ENCODE measurements around the gene PDK2.

Gene PDK2

GRCh38 chr17:50075446-50076032, 19.6 kb upstream of the PDK2 start:
- no peak for DNase-seq
- intact Hi-C loops (cut with DNase I) = no loop called here

DNA sequence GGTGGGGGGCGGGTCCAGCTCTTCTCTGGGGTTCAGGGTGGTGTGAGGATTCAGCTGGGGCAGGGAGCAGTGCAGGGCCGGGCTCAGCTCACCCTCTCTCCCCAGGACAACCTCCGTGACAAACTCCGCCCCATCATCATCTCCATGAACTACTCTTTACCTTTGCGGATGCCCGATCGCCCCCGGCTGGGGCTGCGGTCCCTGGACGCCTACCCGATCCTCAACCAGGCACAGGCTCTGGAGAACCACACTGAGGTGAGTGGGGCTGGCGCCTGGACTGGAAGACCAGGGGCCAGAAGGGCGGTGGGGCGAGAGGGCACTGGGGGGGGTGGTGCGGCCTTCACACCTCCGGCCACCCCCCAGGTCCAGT, 18.9 kb upstream of the PDK2 start:
- DNase-seq = no peak
- intact Hi-C loops (cut with DNase I) = no loop called here

DNA sequence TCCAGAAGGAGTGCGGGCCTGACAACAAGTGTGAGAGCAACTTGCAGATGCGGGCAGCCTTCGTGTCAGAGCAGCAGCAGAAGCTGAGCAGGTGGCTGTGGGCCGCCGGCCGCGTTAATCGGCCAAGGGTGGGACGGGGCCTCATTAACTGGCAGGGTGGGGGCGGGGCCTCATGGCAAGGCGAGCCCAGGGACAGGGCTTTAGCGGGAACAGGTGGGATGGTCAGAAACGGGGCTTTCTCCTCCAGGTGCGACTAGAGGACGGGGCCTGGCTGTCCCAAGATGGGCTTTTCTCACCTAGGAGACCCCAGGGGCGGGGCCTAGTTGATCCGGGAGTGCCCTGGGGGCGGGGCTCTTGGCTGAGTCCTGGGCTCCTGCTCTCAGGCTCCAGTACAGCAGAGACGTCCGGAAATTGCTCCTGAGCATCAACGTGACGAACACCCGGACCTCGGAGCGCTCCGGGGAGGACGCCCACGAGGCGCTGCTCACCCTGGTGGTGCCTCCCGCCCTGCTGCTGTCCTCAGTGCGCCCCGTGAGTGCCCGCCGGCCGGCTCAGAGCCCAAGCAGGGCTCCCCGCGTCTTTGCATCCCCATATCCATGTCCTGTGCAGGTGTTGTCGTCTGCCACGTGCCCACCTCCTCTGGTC, 18.4 kb upstream of the PDK2 start:
- intact Hi-C loops (cut with DNase I) = no loop called here

DNA sequence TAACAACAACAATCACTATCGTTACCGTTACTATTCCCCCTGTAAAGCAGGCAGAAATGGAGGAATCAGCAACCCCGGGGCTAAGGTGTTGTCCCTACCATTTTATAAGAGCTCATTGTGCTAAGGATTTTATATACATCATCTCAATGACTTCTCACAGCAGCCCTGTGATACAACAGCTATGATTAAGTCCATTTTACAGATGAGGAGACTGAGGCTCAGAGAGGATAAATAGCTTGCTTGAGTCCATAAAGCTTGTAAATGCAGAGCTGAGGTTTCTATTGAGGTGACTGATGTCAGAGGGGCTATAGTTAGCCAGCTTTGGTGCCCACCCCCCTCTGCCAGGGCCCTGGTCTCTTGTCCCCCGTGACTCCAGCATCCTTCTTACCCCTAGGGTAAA, 16.7 kb upstream of the PDK2 start:
- intact Hi-C loops (cut with DNase I) = no loop called here
- no peak for DNase-seq

More for the DNA sequence above, 18.4 kb upstream of the PDK2 start:
- no peak for DNase-seq

GRCh38 chr17:50079334-50080095, 15.6 kb upstream of the PDK2 start:
- no peak for DNase-seq
- intact Hi-C loops (cut with DNase I) = no loop called here

DNA sequence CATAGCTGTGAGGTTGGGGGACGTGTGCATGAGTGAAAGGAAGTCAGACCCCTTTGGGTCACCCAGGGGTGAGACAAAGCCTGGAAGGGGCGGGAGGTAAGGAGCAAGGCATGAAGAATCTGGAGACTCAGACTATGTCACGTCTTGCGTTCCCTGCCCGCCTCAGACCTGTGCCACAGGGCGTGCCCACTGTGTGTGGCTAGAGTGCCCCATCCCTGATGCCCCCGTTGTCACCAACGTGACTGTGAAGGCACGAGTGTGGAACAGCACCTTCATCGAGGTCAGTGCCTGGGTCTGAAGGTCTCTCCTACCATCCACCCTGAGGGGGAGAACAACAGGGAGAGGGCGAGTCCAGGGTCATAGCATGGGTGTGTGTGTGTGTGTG, 15.1 kb upstream of the PDK2 start:
- intact Hi-C loops (cut with DNase I) = no loop called here
- no peak for DNase-seq

DNA sequence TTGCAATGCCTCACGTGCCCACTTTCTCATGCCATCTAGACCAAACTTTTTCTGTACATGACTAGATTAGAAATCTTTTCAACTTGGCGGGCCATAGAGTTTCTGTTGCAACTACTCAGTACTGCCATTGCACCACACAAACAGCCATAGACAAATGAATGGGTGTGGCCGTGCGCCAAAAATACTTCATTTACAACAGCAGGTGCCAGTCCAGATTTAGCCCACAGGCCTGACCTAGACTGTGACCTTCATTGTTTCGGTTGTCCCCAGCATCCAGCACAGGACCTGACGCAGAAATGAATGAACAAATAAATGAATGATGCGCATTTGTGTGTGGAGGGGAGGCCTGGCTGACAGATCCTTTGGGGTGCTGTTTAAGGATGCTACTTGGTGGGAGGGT, 14.3 kb upstream of the PDK2 start:
- DNase-seq = no peak
- intact Hi-C loops (cut with DNase I) = no loop called here

DNA sequence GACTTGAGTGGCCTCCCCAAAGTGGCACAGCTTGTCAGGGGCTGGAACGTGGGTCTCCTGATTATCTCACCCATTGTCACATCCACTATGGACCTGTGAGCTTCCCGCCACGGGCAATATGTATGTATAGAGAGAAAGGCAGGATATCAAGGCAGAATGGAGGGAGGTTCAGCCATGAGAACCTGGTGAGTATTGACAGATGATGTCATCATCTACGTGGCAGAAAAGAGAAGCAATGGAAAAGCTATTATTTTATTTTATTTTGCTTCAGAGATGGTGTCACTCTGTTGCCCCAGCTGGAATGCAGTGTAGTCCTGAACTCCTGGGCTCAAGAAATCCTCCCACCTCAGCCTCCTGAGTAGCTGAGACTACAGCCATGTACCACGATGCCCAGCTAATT, 13.4 kb upstream of the PDK2 start:
- no peak for DNase-seq
- intact Hi-C loops (cut with DNase I) = no loop called here

GRCh38 chr17:50087246-50087911, 7.8 kb upstream of the PDK2 start:
- peak in 37 of 42 donors; percentile 32 to 83 (median 63) for DNase-seq
- intact Hi-C loops (cut with DNase I) = loop anchor here (5.0 kb wide), 1 partner anchor 60 kb away; no protein-coding TSS in a partner anchor

GRCh38 chr17:50087912-50088405, 7.2 kb upstream of the PDK2 start:
- intact Hi-C loops (cut with DNase I) = loop anchor here (5.0 kb wide), 1 partner anchor 61 kb away; no protein-coding TSS in a partner anchor
- DNase-seq = no peak

DNA sequence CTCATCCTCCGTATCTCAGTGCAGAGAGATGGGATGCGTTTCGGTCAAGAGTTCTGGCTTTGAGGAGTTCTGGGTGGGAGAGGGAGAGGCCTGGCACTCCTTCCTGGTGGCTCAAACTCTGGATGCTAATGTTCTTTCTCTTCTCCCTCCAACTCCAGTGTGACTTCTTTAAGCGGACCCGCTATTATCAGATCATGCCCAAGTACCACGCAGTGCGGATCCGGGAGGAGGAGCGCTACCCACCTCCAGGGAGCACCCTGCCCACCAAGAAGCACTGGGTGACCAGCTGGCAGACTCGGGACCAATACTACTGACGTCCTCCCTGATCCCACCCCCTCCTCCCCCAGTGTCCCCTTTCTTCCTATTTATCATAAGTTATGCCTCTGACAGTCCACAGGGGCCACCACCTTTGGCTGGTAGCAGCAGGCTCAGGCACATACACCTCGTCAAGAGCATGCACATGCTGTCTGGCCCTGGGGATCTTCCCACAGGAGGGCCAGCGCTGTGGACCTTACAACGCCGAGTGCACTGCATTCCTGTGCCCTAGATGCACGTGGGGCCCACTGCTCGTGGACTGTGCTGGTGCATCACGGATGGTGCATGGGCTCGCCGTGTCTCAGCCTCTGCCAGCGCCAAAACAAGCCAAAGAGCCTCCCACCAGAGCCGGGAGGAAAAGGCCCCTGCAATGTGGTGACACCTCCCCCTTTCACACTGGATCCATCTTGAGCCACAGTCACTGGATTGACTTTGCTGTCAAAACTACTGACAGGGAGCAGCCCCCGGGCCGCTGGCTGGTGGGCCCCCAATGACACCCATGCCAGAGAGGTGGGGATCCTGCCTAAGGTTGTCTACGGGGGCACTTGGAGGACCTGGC, 6.0 kb upstream of the PDK2 start:
- DNase-seq = no peak
- intact Hi-C loops (cut with DNase I) = loop anchor here (5.0 kb wide), 1 partner anchor 62 kb away; no protein-coding TSS in a partner anchor

GRCh38 chr17:50090071-50090470, 5.1 kb upstream of the PDK2 start:
- intact Hi-C loops (cut with DNase I) = no loop called here

GRCh38 chr17:50090971-50091917, 3.9 kb upstream of the PDK2 start:
- intact Hi-C loops (cut with DNase I) = no loop called here
- DNase-seq = no peak

More at GRCh38 chr17:50090071-50090470, 5.1 kb upstream of the PDK2 start:
- DNase-seq = no peak

DNA sequence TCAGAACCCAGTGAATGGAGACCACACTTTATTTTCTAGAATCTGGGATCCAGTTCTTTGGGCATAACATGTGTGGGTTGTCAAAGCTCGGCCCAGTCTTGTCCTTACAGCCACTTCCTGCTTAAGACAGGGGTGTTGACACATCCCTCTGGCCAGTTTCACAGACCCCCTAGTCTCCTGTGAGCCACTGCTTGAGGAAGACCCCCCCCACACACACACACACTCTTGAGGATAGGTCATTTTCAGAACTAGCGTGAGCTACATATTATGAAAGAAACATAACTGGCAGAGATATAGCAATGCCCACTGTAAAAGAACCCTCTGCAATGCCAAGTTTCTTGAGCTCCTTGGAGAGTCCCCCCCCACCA, 3.2 kb upstream of the PDK2 start:
- intact Hi-C loops (cut with DNase I) = no loop called here
- no peak for DNase-seq

DNA sequence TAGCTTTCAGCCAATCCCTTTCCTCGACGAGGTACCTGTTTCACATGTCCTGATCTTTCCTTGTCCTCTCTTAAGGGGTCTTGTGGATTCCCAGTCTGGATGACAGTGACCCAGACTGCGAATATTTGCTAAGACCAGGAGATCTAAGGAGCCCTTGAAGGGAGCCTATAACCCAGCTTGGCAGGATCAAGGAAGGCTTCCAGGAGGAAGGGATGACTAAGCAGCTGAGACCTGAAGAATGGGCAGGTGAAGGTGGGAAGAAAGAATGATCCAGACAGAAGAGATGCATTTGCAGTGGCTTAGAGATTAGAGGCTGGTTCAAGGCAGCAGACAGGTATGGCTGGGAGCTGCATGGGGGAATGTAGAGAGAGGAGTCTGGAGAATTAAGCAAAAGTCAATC, 1.9 kb upstream of the PDK2 start:
- no peak for DNase-seq
- intact Hi-C loops (cut with DNase I) = no loop called here

DNA sequence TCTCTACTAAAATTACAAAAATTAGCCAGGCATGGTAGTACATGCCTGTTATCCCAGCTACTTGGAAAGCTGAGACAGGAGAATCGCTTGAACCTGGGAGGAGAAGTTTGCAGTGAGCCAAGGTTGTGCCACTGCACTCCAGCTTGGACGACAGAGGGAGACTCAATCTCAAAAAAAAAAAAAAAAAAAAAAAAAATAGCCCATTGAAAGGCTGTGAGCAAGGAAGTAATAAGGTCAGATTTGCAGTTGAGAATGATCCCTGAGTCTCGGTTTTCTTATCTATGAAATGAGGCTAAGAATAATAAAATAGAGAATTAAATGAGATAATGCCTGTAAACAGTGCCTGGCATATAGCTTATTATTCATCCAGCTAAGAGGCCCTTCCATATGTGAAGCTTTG, 1.3 kb upstream of the PDK2 start:
- intact Hi-C loops (cut with DNase I) = loop anchor here (2.0 kb wide), 1 partner anchor 57 kb away; the partner anchor contains the start of gene PPP1R9B
- DNase-seq = no peak

DNA sequence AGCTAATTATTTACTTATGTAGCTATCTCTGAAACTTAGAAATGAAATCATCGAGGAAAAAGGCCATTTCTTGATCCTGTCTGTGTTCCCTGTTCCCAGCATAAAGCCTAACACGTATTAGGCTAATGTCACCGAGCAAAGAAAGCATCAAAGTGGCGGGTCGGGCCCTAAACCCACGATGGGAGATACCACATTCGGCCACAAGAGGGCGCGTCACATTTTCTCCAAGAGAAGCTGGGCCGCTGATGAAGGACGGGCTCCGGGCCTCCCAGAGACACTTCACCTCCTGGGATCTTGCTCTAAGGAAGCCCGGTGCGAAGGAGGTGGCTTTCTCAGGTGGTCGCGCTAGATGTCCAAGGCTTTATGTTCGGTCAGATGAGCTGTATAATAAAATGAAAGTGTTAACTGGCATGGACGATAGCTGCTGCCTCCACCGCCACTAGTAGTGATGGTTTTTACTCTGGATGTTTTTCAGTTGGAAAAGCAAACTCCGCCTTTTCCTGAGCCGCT, 853 bp upstream of the PDK2 start:
- peak; percentile 86 to 98 (median 95) for DNase-seq
- intact Hi-C loops (cut with DNase I) = loop anchor here (2.0 kb wide), 1 partner anchor 57 kb away; the partner anchor contains the start of gene PPP1R9B

Data from head of caudate nucleus (tissue), 42 donors.